Spleen (tissue), 11 donors: ENCODE data around the gene PCF11. TPM values are rescaled to one million over a fixed set of nuclear protein-coding genes. Genes with fewer than 3 reads are reported as not detected.
"Not testable (repeated sequence)": the region's sequence is repeated elsewhere in the genome, so short reads cannot be mapped to it uniquely, and the experiment has no call there.

Source experiments
- DNase-seq: peaks from one replicate; pipeline ENCODE4 v3.0.0-alpha.2; 2020
- H3K27ac ChIP-seq, 8 donors: fragments of 200-600 bp; sonication (generic) in 7 of 8; 1 replicate in 4 of 8; 2 replicates in 4 of 8; pipeline versions ENCODE4 v1.5.0 to v1.8.0; 2016 to 2021; ENCODE audit warnings: inconsistent platforms in 4 of 8, mild to moderate bottlenecking in 4 of 8, moderate library complexity in 1 of 8
- H3K27me3 ChIP-seq, 7 donors: fragments of 200-600 bp; sonication (generic) in 6 of 7; replicated peaks in 1 of 7; 1 replicate in 4 of 7; 2 replicates in 3 of 7; pipeline versions ENCODE4 v1.5.0 to v1.8.0; 2016 to 2021; ENCODE audit warnings: inconsistent platforms in 3 of 7, mild to moderate bottlenecking in 1 of 7
- H3K36me3 ChIP-seq, 6 donors: fragments of 200-600 bp; sonication (generic) in 5 of 6; 1 replicate in 4 of 6; 2 replicates in 2 of 6; pipeline versions ENCODE4 v1.5.0 to v1.8.0; 2016 to 2021; ENCODE audit warnings: inconsistent platforms in 2 of 6
- H3K4me1 ChIP-seq, 6 donors: fragments of 200-600 bp; sonication (generic) in 5 of 6; 1 replicate in 3 of 6; 2 replicates in 3 of 6; pipeline versions ENCODE4 v1.5.0 to v1.8.0; 2016 to 2021; ENCODE audit warnings: inconsistent platforms in 3 of 6
- H3K4me3 ChIP-seq, 8 donors: fragments of 200-600 bp; sonication (generic) in 7 of 8; 1 replicate in 4 of 8; 2 replicates in 4 of 8; pipeline versions ENCODE4 v1.5.0 to v1.8.0; 2016 to 2021; ENCODE audit warnings: inconsistent platforms in 4 of 8, mild to moderate bottlenecking in 4 of 8, moderate library complexity in 2 of 8
- H3K9me3 ChIP-seq, 8 donors: fragments of 200-600 bp; sonication (generic) in 7 of 8; 1 replicate in 4 of 8; 2 replicates in 4 of 8; pipeline versions ENCODE4 v1.5.0 to v1.8.0; 2016 to 2021; ENCODE audit warnings: inconsistent platforms in 4 of 8
- CTCF ChIP-seq, 11 experiments: fragments of 200-600 bp in 7 of 11; fragments of 450-650 bp in 4 of 11; sonication (generic) in 4 of 11; IDR thresholded peaks in 8 of 11; conservative IDR thresholded peaks in 3 of 11; 1 replicate in 7 of 11; 2 replicates in 4 of 11; pipeline versions ENCODE4 v1.4.0 to v1.8.0; 2016 to 2021; ENCODE audit warnings: antibody characterized with exemption in 11 of 11, inconsistent platforms in 4 of 11, mild to moderate bottlenecking in 1 of 11
- POLR2A ChIP-seq, 3 donors: fragments of 450-650 bp; IDR thresholded peaks; one replicate each; pipeline ENCODE4 v1.5.1; 2017; ENCODE audit warnings: antibody characterized with exemption in 3 of 3, mild to moderate bottlenecking in 1 of 3
- POLR2AphosphoS5 ChIP-seq, 3 donors: sonication (generic); formaldehyde crosslinking; IDR thresholded peaks; one replicate each; pipeline ENCODE4 v1.5.1; 2017; ENCODE audit warnings: antibody characterized with exemption in 3 of 3
- WGBS, 5 donors: extraction: QIAGEN DNeasy Blood & Tissue Kit in 3 of 5; methylation state at CpG; one replicate each; pipeline versions ENCODE4 v1.1.5 to v1.1.7; 2013 to 2018; 5-methylcytosine and 5-hydroxymethylcytosine counted together
- intact Hi-C: fragments of 100-400 bp; cut with DNase I; formaldehyde crosslinking; loops from one replicate; pipeline ENCODE4 v1.15.0; 2023; ENCODE audit warnings: low total_unique reads
- polyA plus RNA-seq, 3 donors: library from polyadenylated mRNA; stranded (reverse); fragments of 200-250 nt; gene quantifications; one replicate each; pipeline ENCODE4 v1.2.1, GENCODE V29; 2013
- total RNA-seq, 7 donors: library from RNA; depleted of rRNA in 3 of 7; stranded (reverse); fragments of >200 nt in 3 of 7; fragmentation: NEBNext Ultra II Directional in 4 of 7; extraction: Animal tissue kit (Norgen Biotek cat#: 25700) in 4 of 7; gene quantifications; one replicate each; pipeline versions ENCODE4 v1.1.0 to v1.2.1, GENCODE V29; 2016 to 2021
- donor health status: healthy with polysubstance abuse.
- donor health status: DM: no; HTN: no; CAD: no; lungs with moderate emphysema.
- donor health status: DM: no; HTN: no; CAD: no.
- donor health status: Bipolar disorder and iron deficiency.
- donor health status: healthy.
- donor health status: DM: no; HTN: no; CAD: no.
- donor health status: DM: yes; HTN: yes; CAD: no.

PCF11 gene
- total and polyA plus RNA-seq, 10 donors: 34.4 to 120 (median 88.7) TPM

GRCh38 chr11:83200035-83200434 is 43.1 kb downstream of the PCF11 start:
- TF ChIP-seq POLR2A (IDR thresholded peaks at IDR 0.05): no peak
- no peak for TF ChIP-seq CTCF (IDR thresholded peaks at IDR 0.05 in 8 of 11, conservative IDR thresholded peaks at IDR 0.05 in 3 of 11)
- no peak for TF ChIP-seq POLR2AphosphoS5 (IDR thresholded peaks at IDR 0.05)
- Histone ChIP-seq H3K27me3 (no peaks in the 10 kb centered on the region), H3K36me3 (peaks cover 0 to 45% (median 0%) of the 10 kb centered on the region in 6 donors), H3K9me3 (no peaks in the 10 kb centered on the region), H3K4me3 (no peak overlapping the region), H3K27ac (no peak overlapping the region), H3K4me1 (peaks cover 3 to 32% (median 15%) of the 10 kb centered on the region in 6 donors)
- intact Hi-C loops: no loop called here
- 92 to 100% (median 98%) methylated on average over 1 of the region's 1 CpG for WGBS, 5 donors
- DNase-seq: no peak

DNA sequence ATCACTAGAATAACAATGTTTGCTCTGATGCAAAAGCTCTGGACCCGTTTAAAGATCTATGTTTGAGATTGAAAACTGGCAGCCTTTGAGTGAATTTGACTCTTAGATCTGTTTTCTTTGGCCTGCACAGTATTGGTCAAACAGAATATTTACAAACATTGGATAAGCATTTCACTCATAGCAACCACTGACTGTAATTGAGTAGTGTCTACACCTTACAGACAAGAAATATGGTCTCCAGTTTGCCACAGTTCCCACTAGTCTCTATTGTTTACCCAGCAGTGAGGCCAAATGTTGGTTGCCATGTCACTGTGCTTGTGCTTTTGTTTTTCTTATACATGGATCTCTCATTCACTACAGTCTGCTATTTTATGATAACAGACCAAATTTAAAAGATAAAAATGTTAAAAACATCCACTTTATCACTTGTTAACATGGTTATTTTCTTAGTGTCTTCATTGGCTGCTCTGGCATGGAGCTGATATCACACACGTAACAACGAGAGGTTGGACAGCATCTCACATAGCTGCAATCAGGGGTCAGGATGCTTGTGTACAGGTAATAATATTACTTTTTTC is 48.8 kb downstream of the PCF11 start:
- TF ChIP-seq POLR2AphosphoS5 (IDR thresholded peaks at IDR 0.05) (no peak), CTCF (IDR thresholded peaks at IDR 0.05 in 8 of 11, conservative IDR thresholded peaks at IDR 0.05 in 3 of 11) (no peak), POLR2A (IDR thresholded peaks at IDR 0.05) (no peak)
- no peaks in the 10 kb centered on the region for H3K4me1 ChIP-seq
- intact Hi-C loops: no loop called here
- H3K27ac ChIP-seq: no peak overlapping the region
- 92 to 98% (median 96%) methylated on average over 3 of the region's 3 CpGs for WGBS, 5 donors
- no peaks in the 10 kb centered on the region for H3K9me3 ChIP-seq
- no peaks in the 10 kb centered on the region for H3K27me3 ChIP-seq
- H3K4me3 ChIP-seq: no peak overlapping the region
- H3K36me3 ChIP-seq: peaks cover 0 to 75% (median 10%) of the 10 kb centered on the region in 6 donors
- no peak for DNase-seq

- H3K36me3 ChIP-seq: peaks cover 0 to 75% (median 11%) of the 10 kb centered on the region in 6 donors
- H3K27me3 ChIP-seq: no peaks in the 10 kb centered on the region
- H3K9me3 ChIP-seq: no peaks in the 10 kb centered on the region
- no peak for DNase-seq
- intact Hi-C loops: no loop called here
- H3K4me3 ChIP-seq: no peak overlapping the region
- TF ChIP-seq CTCF (IDR thresholded peaks at IDR 0.05 in 8 of 11, conservative IDR thresholded peaks at IDR 0.05 in 3 of 11) (no peak), POLR2A (IDR thresholded peaks at IDR 0.05) (no peak), POLR2AphosphoS5 (IDR thresholded peaks at IDR 0.05) (no peak)
- H3K4me1 ChIP-seq: no peaks in the 10 kb centered on the region
- 83 to 100% (median 88%) methylated on average over 1 of the region's 1 CpG for WGBS, 5 donors
- H3K27ac ChIP-seq: no peak overlapping the region
These were observed 49.3 kb downstream of the PCF11 start for GRCh38 chr11:83206221-83206620.

GRCh38 chr11:83206771-83207382 is 49.9 kb downstream of the PCF11 start:
- DNase-seq, intact Hi-C loops, H3K9me3 ChIP-seq: not testable (repeated sequence)

More at GRCh38 chr11:83206771-83207382, 49.9 kb downstream of the PCF11 start:
- H3K4me3 ChIP-seq, H3K4me1 ChIP-seq, H3K27me3 ChIP-seq, H3K27ac ChIP-seq: not testable (repeated sequence)
- H3K36me3 ChIP-seq: peaks cover 0 to 78% (median 14%) of the 10 kb centered on the region in 6 donors
- 67 to 75% (median 73%) methylated on average over 4 of the region's 4 CpGs for WGBS, 5 donors
